HepG2 (cell line): ENCODE data around the gene GPR137. TPM values are rescaled to one million over a fixed set of nuclear protein-coding genes. Genes with fewer than 3 reads are reported as not detected.

Experiments
- HNRNPLL ChIP-seq: fragments of 200-400 bp; formaldehyde crosslinking; IDR thresholded peaks from 2 replicates; pipeline ENCODE4 v1.6.1; 2017; ENCODE audit warnings: mild to moderate bottlenecking, low read depth, low read length; ENCODE audit not compliant: poor library complexity, severe bottlenecking
- KDM3A ChIP-seq: IDR thresholded peaks from 2 replicates; pipeline ENCODE4 v1.6.1; 2018; ENCODE audit warnings: low read depth, missing compliant biosample characterization
- MTA1 ChIP-seq: sonication (generic); formaldehyde crosslinking; IDR thresholded peaks from 2 replicates; pipeline ENCODE4 v1.4.0; 2020; ENCODE audit warnings: missing genetic modification reagents, mild to moderate bottlenecking, borderline replicate concordance
- RBM39 ChIP-seq: fragments of 200-400 bp; formaldehyde crosslinking; IDR thresholded peaks from one replicate; pipeline ENCODE4 v1.6.1; 2018; ENCODE audit warnings: antibody characterized with exemption, mild to moderate bottlenecking, low read depth, low read length; ENCODE audit not compliant: poor library complexity, severe bottlenecking
- REPIN1 ChIP-seq: sonication (generic); formaldehyde crosslinking; IDR thresholded peaks from 2 replicates; pipeline ENCODE4 v1.8.0; 2022; ENCODE audit warnings: missing genetic modification reagents, low read depth, mild to moderate bottlenecking, borderline replicate concordance
- YY1 ChIP-seq: IDR thresholded peaks from 2 replicates; pipeline ENCODE4 v1.6.1; 2011; ENCODE audit warnings: low read length, low read depth, moderate library complexity, mild to moderate bottlenecking; ENCODE audit not compliant: insufficient read depth, insufficient replicate concordance
- ZNF205 ChIP-seq: IDR thresholded peaks from 2 replicates; pipeline ENCODE4 v1.6.1; 2018; ENCODE audit warnings: missing biosample characterization, missing genetic modification reagents
- ZNF264 ChIP-seq: sonication (generic); formaldehyde crosslinking; IDR thresholded peaks from 2 replicates; pipeline ENCODE4 v1.4.0; 2020; ENCODE audit warnings: missing genetic modification reagents
- ZNF558 ChIP-seq: sonication (generic); formaldehyde crosslinking; IDR thresholded peaks from 2 replicates; pipeline ENCODE4 v1.9.0; 2022; ENCODE audit warnings: mild to moderate bottlenecking, missing genetic modification reagents, borderline replicate concordance
- ZNF562 ChIP-seq: sonication (generic); formaldehyde crosslinking; IDR thresholded peaks from 2 replicates; pipeline ENCODE4 v1.8.0; 2022; ENCODE audit warnings: missing genetic modification reagents, borderline replicate concordance
- ZNF720 ChIP-seq: sonication (generic); formaldehyde crosslinking; IDR thresholded peaks from 2 replicates; pipeline ENCODE4 v1.4.0; 2020; ENCODE audit warnings: missing genetic modification reagents
- ZNF747 ChIP-seq: sonication (generic); formaldehyde crosslinking; IDR thresholded peaks from 2 replicates; pipeline ENCODE4 v1.8.1; 2023; ENCODE audit warnings: missing genetic modification reagents, mild to moderate bottlenecking, borderline replicate concordance
- polyA plus RNA-seq, 8 experiments: library from polyadenylated mRNA; depleted of rRNA in 3 of 8; stranded (reverse) in 7 of 8; unstranded in 1 of 8; fragments of >200 nt; fragmentation: Illumina TruSeq in 4 of 8; extraction: Trizol in 4 of 8; gene quantifications; 2 replicates each; pipeline versions ENCODE4 v1.2.1 to v1.2.3, GENCODE V29; 2011 to 2016; ENCODE audit warnings: low read depth in 4 of 8, missing spikeins in 1 of 8, mixed read lengths in 1 of 8; ENCODE audit not compliant: insufficient read depth in 1 of 8
- total RNA-seq, 5 experiments: library from RNA; depleted of rRNA; stranded (reverse); fragments of >200 nt; fragmentation: Illumina TruSeq; extraction: Trizol; gene quantifications; 2 replicates each; pipeline ENCODE4 v1.2.3, GENCODE V29; 2016; ENCODE audit warnings: low read depth in 1 of 5
- TF ChIP-seq, protein P1 (sequence below): sonication (generic); formaldehyde crosslinking; IDR thresholded peaks from 2 replicates; pipeline ENCODE4 v1.5.0; 2020; ENCODE audit warnings: mild to moderate bottlenecking, missing genetic modification reagents, borderline replicate concordance
- TF ChIP-seq, protein P2 (sequence below), 2 experiments: sonication (generic) in 1 of 2; formaldehyde crosslinking in 1 of 2; IDR thresholded peaks; 2 replicates each; pipeline versions ENCODE4 v1.4.0 to v1.6.1; 2018 to 2020; ENCODE audit warnings: missing genetic modification reagents in 2 of 2, borderline replicate concordance in 1 of 2, low read depth in 1 of 2, mild to moderate bottlenecking in 1 of 2, missing biosample characterization in 1 of 2
- TF ChIP-seq, protein P3 (sequence below): sonication (generic); formaldehyde crosslinking; IDR thresholded peaks from 2 replicates; pipeline ENCODE4 v1.4.0; 2020; ENCODE audit warnings: mild to moderate bottlenecking, low read depth, missing genetic modification reagents
- TF ChIP-seq, protein P4 (sequence below), 2 experiments: IDR thresholded peaks; 2 replicates each; pipeline ENCODE4 v1.6.1; 2011 to 2012; ENCODE audit warnings: low read length in 2 of 2, borderline replicate concordance in 1 of 2, low read depth in 1 of 2, mild to moderate bottlenecking in 1 of 2, moderate library complexity in 1 of 2

GPR137 gene
- total and polyA plus RNA-seq, 2 of the 13 experiments (the other 11 are each of a cell fraction or from before 2014, with no cell fraction given) = 8.5 to 13.2 TPM

GRCh38 chr11:64245797-64246620 is 39.6 kb upstream of the GPR137 start (continued):
- TF ChIP-seq ZNF205 (CRISPR knock-in tag) (no peak), MTA1 (0 out of 2 replicates have a peak, but pooled peaks have one; percentile 58), HNRNPLL (peak; percentile 0), ZNF558 (CRISPR knock-in tag) (no peak; the same call in 1 of the 2 replicates), ZNF720 (CRISPR knock-in tag) (no peak), ZNF264 (CRISPR knock-in tag) (no peak), RBM39 (no peak), ZNF562 (CRISPR knock-in tag) (no peak), ZNF747 (no peak), YY1 (peak; percentile 49), KDM3A (CRISPR knock-in tag) (no peak), REPIN1 (no peak)
- TF ChIP-seq, protein P1, sequence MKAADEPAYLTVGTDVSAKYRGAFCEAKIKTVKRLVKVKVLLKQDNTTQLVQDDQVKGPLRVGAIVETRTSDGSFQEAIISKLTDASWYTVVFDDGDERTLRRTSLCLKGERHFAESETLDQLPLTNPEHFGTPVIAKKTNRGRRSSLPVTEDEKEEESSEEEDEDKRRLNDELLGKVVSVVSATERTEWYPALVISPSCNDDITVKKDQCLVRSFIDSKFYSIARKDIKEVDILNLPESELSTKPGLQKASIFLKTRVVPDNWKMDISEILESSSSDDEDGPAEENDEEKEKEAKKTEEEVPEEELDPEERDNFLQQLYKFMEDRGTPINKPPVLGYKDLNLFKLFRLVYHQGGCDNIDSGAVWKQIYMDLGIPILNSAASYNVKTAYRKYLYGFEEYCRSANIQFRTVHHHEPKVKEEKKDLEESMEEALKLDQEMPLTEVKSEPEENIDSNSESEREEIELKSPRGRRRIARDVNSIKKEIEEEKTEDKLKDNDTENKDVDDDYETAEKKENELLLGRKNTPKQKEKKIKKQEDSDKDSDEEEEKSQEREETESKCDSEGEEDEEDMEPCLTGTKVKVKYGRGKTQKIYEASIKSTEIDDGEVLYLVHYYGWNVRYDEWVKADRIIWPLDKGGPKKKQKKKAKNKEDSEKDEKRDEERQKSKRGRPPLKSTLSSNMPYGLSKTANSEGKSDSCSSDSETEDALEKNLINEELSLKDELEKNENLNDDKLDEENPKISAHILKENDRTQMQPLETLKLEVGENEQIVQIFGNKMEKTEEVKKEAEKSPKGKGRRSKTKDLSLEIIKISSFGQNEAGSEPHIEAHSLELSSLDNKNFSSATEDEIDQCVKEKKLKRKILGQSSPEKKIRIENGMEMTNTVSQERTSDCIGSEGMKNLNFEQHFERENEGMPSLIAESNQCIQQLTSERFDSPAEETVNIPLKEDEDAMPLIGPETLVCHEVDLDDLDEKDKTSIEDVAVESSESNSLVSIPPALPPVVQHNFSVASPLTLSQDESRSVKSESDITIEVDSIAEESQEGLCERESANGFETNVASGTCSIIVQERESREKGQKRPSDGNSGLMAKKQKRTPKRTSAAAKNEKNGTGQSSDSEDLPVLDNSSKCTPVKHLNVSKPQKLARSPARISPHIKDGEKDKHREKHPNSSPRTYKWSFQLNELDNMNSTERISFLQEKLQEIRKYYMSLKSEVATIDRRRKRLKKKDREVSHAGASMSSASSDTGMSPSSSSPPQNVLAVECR (CRISPR knock-in tag) = peak; percentile 55; the same call in 1 of the 2 replicates
- TF ChIP-seq, protein P2, sequence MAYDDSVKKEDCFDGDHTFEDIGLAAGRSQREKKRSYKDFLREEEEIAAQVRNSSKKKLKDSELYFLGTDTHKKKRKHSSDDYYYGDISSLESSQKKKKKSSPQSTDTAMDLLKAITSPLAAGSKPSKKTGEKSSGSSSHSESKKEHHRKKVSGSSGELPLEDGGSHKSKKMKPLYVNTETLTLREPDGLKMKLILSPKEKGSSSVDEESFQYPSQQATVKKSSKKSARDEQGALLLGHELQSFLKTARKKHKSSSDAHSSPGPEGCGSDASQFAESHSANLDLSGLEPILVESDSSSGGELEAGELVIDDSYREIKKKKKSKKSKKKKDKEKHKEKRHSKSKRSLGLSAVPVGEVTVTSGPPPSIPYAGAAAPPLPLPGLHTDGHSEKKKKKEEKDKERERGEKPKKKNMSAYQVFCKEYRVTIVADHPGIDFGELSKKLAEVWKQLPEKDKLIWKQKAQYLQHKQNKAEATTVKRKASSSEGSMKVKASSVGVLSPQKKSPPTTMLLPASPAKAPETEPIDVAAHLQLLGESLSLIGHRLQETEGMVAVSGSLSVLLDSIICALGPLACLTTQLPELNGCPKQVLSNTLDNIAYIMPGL (CRISPR knock-in tag; IDR thresholded peaks at IDR 0.05; ENCODE audit: borderline replicate concordance in 1 of 2, low read depth in 1 of 2) = peak in 1 of 2 experiments; percentile 63; a peak in 2 of 4 replicates
- TF ChIP-seq, protein P3, sequence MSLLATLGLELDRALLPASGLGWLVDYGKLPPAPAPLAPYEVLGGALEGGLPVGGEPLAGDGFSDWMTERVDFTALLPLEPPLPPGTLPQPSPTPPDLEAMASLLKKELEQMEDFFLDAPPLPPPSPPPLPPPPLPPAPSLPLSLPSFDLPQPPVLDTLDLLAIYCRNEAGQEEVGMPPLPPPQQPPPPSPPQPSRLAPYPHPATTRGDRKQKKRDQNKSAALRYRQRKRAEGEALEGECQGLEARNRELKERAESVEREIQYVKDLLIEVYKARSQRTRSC (CRISPR knock-in tag) = no peak
- TF ChIP-seq, protein P4, sequence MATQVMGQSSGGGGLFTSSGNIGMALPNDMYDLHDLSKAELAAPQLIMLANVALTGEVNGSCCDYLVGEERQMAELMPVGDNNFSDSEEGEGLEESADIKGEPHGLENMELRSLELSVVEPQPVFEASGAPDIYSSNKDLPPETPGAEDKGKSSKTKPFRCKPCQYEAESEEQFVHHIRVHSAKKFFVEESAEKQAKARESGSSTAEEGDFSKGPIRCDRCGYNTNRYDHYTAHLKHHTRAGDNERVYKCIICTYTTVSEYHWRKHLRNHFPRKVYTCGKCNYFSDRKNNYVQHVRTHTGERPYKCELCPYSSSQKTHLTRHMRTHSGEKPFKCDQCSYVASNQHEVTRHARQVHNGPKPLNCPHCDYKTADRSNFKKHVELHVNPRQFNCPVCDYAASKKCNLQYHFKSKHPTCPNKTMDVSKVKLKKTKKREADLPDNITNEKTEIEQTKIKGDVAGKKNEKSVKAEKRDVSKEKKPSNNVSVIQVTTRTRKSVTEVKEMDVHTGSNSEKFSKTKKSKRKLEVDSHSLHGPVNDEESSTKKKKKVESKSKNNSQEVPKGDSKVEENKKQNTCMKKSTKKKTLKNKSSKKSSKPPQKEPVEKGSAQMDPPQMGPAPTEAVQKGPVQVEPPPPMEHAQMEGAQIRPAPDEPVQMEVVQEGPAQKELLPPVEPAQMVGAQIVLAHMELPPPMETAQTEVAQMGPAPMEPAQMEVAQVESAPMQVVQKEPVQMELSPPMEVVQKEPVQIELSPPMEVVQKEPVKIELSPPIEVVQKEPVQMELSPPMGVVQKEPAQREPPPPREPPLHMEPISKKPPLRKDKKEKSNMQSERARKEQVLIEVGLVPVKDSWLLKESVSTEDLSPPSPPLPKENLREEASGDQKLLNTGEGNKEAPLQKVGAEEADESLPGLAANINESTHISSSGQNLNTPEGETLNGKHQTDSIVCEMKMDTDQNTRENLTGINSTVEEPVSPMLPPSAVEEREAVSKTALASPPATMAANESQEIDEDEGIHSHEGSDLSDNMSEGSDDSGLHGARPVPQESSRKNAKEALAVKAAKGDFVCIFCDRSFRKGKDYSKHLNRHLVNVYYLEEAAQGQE (IDR thresholded peaks at IDR 0.05; ENCODE audit: borderline replicate concordance in 1 of 2, low read depth in 1 of 2, low read length in 2 of 2) = no peak
